ENCODE results near the gene TAS1R1.

The TAS1R1 gene

GRCh38 chr1:6574818-6575217 lies 19.7 kb downstream of the TAS1R1 start:
- no peak for DNase-seq

- no peak for DNase-seq
These were observed 22.9 kb downstream of the TAS1R1 start for GRCh38 chr1:6577831-6578525.

GRCh38 chr1:6578624-6579373 lies 23.7 kb downstream of the TAS1R1 start:
- DNase-seq, result no peak

GRCh38 chr1:6579374-6580118 lies 24.4 kb downstream of the TAS1R1 start, which contains the start of gene ZBTB48:
TSS of gene ZBTB48 (plus strand) at chr1:6579994. CDS start at chr1:6580610, 616 bp downstream.
- peak; percentile 99 for DNase-seq

- no peak for DNase-seq
These were observed 25.0 kb downstream of the TAS1R1 start for GRCh38 chr1:6580119-6580592.

GRCh38 chr1:6580593-6581409 lies 25.7 kb downstream of the TAS1R1 start:
- DNase-seq, result peak; percentile 51

GRCh38 chr1:6581561-6582305 lies 26.6 kb downstream of the TAS1R1 start:
- DNase-seq, result no peak

GRCh38 chr1:6582370-6582769 lies 27.3 kb downstream of the TAS1R1 start:
- DNase-seq, result no peak

GRCh38 chr1:6584126-6585080 lies 29.3 kb downstream of the TAS1R1 start:
- DNase-seq, result no peak

GRCh38 chr1:6585081-6585722 lies 30.1 kb downstream of the TAS1R1 start:
- DNase-seq, result no peak

- DNase-seq, result no peak
These were observed 30.7 kb downstream of the TAS1R1 start for GRCh38 chr1:6585841-6586240.

- no peak for DNase-seq
These were observed 31.3 kb downstream of the TAS1R1 start for GRCh38 chr1:6586404-6586816.

- DNase-seq, result no peak
These were observed 32.3 kb downstream of the TAS1R1 start for GRCh38 chr1:6587261-6588005.

GRCh38 chr1:6588128-6588892 lies 33.2 kb downstream of the TAS1R1 start:
- DNase-seq, result no peak

GRCh38 chr1:6588893-6589520 lies 33.9 kb downstream of the TAS1R1 start:
- peak; percentile 20 for DNase-seq

GRCh38 chr1:6590046-6590445 lies 34.9 kb downstream of the TAS1R1 start:
- DNase-seq, result no peak

- no peak for DNase-seq
These were observed 36.1 kb downstream of the TAS1R1 start for GRCh38 chr1:6591222-6591621.

- no peak for DNase-seq
These were observed 36.5 kb downstream of the TAS1R1 start for GRCh38 chr1:6591644-6592043.

All from NCI-H82 (cell line).